ENCODE measurements around the gene SPSB4. TPM values are rescaled to one million over a fixed set of nuclear protein-coding genes. Genes with fewer than 3 reads are reported as not detected.

The SPSB4 gene
- total RNA-seq, 1 experiment from 2014 or later: 106 TPM

GRCh38 chr3:141122455-141123030 is 71.4 kb downstream of the SPSB4 start:
- Histone ChIP-seq H3K36me3 (peaks cover 16% of the 10 kb centered on the region), H3K4me1 (no peaks in the 10 kb centered on the region; the same call in 1 of the 2 replicates), H3K27me3 (no peaks in the 10 kb centered on the region), H3K27ac (no peak overlapping the region), H3K9me3 (replicated peaks) (peaks cover 30% of the 10 kb centered on the region), H3K4me3 (no peak overlapping the region)
- DNase-seq: no peak

DNA sequence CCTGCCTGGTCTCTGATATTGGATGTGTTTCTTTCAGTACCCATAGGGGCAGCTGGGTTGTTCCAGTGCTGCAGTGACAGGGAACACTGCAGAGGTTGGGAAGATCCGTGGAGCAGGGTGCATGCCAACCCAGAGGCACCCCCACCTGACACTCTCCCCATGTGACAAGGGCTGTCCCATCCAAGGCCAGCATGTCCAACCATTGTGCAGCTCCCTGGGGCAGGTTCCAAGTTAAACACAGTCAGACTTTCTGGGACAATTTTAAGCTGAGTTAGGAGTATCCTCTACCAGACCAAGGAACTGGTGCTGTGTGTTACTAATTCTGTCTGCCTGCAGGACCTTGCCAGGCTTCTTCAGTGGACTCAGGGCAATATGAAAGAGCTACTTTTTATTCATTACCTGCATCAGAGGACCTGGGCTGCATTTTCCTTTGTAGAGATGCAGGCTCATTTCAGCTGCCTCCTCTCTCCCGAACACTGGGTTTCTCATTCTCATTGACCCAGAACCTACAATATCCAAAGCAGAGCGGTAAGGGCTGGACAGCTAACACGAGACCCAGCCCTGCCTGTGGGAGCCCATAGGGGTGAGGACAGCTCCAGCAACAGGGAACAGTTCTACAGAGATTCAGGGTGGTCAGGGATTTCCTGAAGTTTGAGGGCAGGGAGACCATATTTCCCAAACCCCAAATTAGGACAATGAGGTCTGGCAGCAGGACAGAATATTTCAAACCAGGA is 72.7 kb downstream of the SPSB4 start:
- Histone ChIP-seq H3K4me3 (no peak overlapping the region), H3K27ac (no peak overlapping the region), H3K4me1 (no peaks in the 10 kb centered on the region; the same call in 1 of the 2 replicates), H3K27me3 (no peaks in the 10 kb centered on the region), H3K9me3 (replicated peaks) (peaks cover 20% of the 10 kb centered on the region), H3K36me3 (peaks cover 16% of the 10 kb centered on the region)
- DNase-seq: no peak

GRCh38 chr3:141124715-141125114 is 73.6 kb downstream of the SPSB4 start:
- Histone ChIP-seq H3K27ac (no peak overlapping the region), H3K4me3 (no peak overlapping the region), H3K9me3 (replicated peaks) (peaks cover 12% of the 10 kb centered on the region), H3K4me1 (no peaks in the 10 kb centered on the region; the same call in 1 of the 2 replicates), H3K36me3 (peaks cover 18% of the 10 kb centered on the region), H3K27me3 (no peaks in the 10 kb centered on the region)
- DNase-seq: no peak

- DNase-seq: no peak
- no peaks in the 10 kb centered on the region; the same call in 1 of the 2 replicates for H3K4me1 ChIP-seq
- H3K27ac ChIP-seq: no peak overlapping the region
- peaks cover 6% of the 10 kb centered on the region; the same call in 1 of the 2 replicates for H3K9me3 ChIP-seq (replicated peaks)
- peaks cover 18% of the 10 kb centered on the region for H3K36me3 ChIP-seq
- H3K27me3 ChIP-seq: no peaks in the 10 kb centered on the region
- no peak overlapping the region for H3K4me3 ChIP-seq
Observed at GRCh38 chr3:141125351-141125750, 74.2 kb downstream of the SPSB4 start.

DNA sequence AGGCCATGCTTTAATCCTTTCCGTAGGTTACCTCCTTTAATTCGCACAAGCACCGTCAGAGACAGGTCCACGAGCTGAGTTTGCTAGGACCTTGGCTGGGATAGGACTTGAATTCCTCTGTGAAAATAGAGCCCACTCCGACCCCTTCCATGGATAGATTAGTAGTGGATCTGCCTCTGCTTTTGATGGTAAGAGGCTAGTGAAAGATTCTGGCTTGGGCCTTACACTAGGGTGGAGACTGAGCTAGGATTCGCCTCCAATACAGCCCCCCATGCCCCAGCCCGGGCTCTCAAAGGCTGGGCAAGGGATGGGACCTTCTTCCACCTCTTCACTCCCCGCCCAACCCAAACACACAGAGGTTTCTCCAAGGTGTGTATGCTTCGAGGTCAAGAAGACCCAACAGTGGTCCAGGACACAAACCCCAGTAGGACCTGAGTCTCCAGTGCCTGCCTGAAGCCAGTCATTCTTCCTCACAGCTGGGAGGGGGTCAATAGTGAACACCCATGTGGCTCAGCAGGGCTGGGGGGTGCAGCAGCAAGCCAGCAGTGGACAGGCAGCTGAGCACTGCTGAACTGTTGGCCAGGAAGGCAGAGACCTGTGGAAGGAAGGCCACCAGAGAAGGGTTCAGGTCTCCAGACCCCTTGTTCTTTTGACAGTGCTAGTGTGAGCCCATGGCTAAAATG is 75.7 kb downstream of the SPSB4 start:
- DNase-seq: no peak
- Histone ChIP-seq H3K4me1 (no peaks in the 10 kb centered on the region; the same call in 1 of the 2 replicates), H3K36me3 (peaks cover 22% of the 10 kb centered on the region), H3K4me3 (no peak overlapping the region), H3K9me3 (replicated peaks) (no peaks in the 10 kb centered on the region; the same call in 1 of the 2 replicates), H3K27ac (no peak overlapping the region), H3K27me3 (no peaks in the 10 kb centered on the region)

DNA sequence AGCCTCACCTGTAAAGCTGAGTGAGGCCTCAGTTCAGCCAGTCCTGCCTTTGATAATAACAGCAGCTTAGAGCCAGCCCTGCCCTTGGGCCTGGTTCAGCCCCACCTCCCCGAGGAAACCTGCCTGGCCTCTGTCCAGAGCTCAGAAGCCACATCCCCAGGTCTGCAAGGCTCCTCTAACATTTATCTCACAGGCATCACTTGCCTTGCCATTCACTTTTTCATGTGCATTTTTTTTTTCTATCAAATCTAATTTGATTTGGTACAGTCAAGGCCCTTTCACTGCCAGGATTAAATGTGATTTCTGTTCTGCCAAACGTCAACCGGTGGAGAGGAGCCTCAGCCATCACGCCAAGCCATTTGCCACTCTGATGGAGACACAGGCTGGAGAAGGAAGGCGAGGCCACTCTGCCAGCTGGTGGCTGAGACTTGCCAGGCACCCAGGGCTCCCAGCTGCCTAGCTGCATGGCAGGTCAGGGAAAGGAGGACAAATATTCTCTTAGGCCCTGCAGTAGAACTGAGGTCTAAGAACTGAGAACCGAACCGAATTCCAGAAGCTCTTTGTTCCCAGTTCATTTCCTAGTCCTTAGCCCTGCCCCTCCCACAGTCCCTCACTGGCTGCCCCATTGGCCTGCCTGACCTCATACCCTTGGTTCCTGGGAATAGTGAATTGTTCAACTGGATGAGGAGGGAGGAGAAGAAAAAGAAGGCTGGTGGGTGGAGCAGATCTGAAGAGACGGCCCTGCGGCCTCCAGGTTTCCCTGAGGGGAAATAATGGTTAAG is 76.4 kb downstream of the SPSB4 start:
- Histone ChIP-seq H3K9me3 (replicated peaks) (no peaks in the 10 kb centered on the region; the same call in 1 of the 2 replicates), H3K4me1 (no peaks in the 10 kb centered on the region; the same call in 1 of the 2 replicates), H3K4me3 (no peak overlapping the region), H3K27ac (no peak overlapping the region), H3K36me3 (peaks cover 27% of the 10 kb centered on the region), H3K27me3 (no peaks in the 10 kb centered on the region)
- no peak for DNase-seq

- Histone ChIP-seq H3K9me3 (replicated peaks) (no peaks in the 10 kb centered on the region; the same call in 1 of the 2 replicates), H3K27me3 (no peaks in the 10 kb centered on the region), H3K4me3 (no peak overlapping the region), H3K4me1 (no peaks in the 10 kb centered on the region; the same call in 1 of the 2 replicates), H3K27ac (no peak overlapping the region), H3K36me3 (peaks cover 27% of the 10 kb centered on the region)
- peak in 1 of 2 experiments; percentile 28 for DNase-seq
Observed at GRCh38 chr3:141128126-141128777, 77.1 kb downstream of the SPSB4 start.

DNA sequence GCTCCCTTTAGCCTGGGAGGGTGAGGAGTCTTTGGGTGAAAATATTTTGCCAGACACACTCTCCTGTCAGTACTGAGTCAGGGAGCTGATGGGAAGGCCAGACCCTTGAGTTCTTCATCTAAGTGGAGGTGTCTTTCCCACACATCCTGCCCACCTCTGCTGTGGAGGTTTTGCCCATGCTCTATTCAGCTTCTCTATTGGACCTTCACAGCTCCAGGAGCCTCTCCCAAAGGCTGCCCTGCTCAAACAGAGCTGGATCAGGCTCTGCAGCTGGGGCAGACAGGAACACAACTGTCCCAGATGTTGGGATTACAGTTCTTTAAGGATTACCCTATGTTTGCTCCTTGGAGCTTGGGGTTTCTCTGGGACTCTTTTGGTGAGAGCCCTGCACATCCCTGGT is 77.9 kb downstream of the SPSB4 start:
- H3K27ac ChIP-seq: no peak overlapping the region

GRCh38 chr3:141129541-141130011 is 78.4 kb downstream of the SPSB4 start:
- no peak for DNase-seq
- Histone ChIP-seq H3K4me3 (no peak overlapping the region), H3K9me3 (replicated peaks) (peaks cover 3% of the 10 kb centered on the region; the same call in 1 of the 2 replicates), H3K4me1 (no peaks in the 10 kb centered on the region; the same call in 1 of the 2 replicates), H3K27me3 (no peaks in the 10 kb centered on the region), H3K27ac (no peak overlapping the region), H3K36me3 (peaks cover 27% of the 10 kb centered on the region)

More for the DNA sequence above, 77.9 kb downstream of the SPSB4 start:
- Histone ChIP-seq H3K27me3 (no peaks in the 10 kb centered on the region), H3K4me3 (no peak overlapping the region), H3K9me3 (replicated peaks) (no peaks in the 10 kb centered on the region; the same call in 1 of the 2 replicates), H3K36me3 (peaks cover 27% of the 10 kb centered on the region), H3K4me1 (no peaks in the 10 kb centered on the region; the same call in 1 of the 2 replicates)
- DNase-seq: no peak

DNA sequence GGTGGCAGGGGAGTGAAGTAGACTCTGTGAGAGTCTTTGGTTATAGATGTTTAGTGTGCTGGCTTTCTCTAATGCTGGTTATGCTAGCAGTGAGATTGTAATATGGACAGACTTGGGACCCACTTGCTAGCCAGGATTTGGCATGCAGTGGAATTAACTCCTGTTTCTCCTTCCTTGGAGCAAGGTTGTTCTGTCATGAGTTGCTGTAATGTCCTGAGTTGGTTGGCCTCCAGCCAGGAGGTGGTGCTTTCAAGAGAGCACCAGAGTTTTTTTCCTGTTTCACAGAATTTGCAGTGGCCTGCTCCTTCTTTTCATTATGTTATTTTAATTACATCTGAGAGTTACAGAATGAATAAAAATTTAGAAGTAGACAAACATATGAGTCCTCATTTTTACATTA is 92.4 kb downstream of the SPSB4 start:
- peaks cover 35% of the 10 kb centered on the region; the same call in 1 of the 2 replicates for H3K36me3 ChIP-seq
- no peak overlapping the region for H3K27ac ChIP-seq
- no peak overlapping the region for H3K4me3 ChIP-seq
- H3K9me3 ChIP-seq (replicated peaks): peaks cover 39% of the 10 kb centered on the region
- no peaks in the 10 kb centered on the region for H3K4me1 ChIP-seq
- no peaks in the 10 kb centered on the region for H3K27me3 ChIP-seq
- no peak for DNase-seq

DNA sequence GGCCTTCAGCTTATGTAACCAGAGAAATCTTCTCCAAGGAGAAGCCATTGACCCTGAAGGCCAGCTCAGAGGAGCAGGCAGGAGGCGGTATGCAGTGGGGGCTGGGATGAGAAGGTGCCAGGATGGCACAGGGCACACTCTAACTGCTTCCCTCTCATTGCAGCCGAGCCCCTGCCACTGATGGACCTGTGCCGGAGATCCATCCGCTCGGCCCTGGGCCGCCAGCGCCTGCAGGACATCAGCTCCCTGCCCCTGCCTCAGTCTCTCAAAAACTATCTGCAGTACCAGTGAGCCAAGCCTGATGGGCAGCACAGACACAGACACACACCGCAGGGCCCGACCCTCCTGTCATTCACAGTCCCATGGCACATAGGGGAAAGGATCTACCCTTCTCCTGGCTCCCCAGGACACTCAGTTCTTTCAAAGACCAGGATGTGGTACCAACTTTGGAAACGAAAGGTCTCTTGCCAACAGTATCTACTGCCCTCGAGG is 95.9 kb downstream of the SPSB4 start:
- H3K4me1 ChIP-seq: no peaks in the 10 kb centered on the region
- peaks cover 54% of the 10 kb centered on the region for H3K36me3 ChIP-seq
- peaks cover 9% of the 10 kb centered on the region for H3K9me3 ChIP-seq (replicated peaks)
- H3K4me3 ChIP-seq: no peak overlapping the region
- no peak overlapping the region for H3K27ac ChIP-seq
- H3K27me3 ChIP-seq: no peaks in the 10 kb centered on the region
- no peak for DNase-seq

GRCh38 chr3:141147657-141148056 is 96.5 kb downstream of the SPSB4 start:
- Histone ChIP-seq H3K9me3 (replicated peaks) (peaks cover 4% of the 10 kb centered on the region; the same call in 1 of the 2 replicates), H3K36me3 (peaks cover 54% of the 10 kb centered on the region), H3K27ac (no peak overlapping the region), H3K4me3 (no peak overlapping the region), H3K27me3 (no peaks in the 10 kb centered on the region), H3K4me1 (no peaks in the 10 kb centered on the region)
- DNase-seq: no peak

- DNase-seq: no peak
- H3K9me3 ChIP-seq (replicated peaks): no peaks in the 10 kb centered on the region; the same call in 1 of the 2 replicates
- no peaks in the 10 kb centered on the region for H3K27me3 ChIP-seq
- H3K4me3 ChIP-seq: no peak overlapping the region
- H3K27ac ChIP-seq: no peak overlapping the region
- no peaks in the 10 kb centered on the region for H3K4me1 ChIP-seq
- peaks cover 54% of the 10 kb centered on the region for H3K36me3 ChIP-seq
Observed at GRCh38 chr3:141148169-141148568, 97.0 kb downstream of the SPSB4 start.

Data from SJCRH30 (cell line).